ENCODE measurements around the gene GRK4. TPM values are rescaled to one million over a fixed set of nuclear protein-coding genes. Genes with fewer than 3 reads are reported as not detected.

Gene GRK4
- total and polyA plus RNA-seq, 2 of the 8 experiments (the other 6 are each of a cell fraction or from before 2014, with no cell fraction given), result 0.77 to 1.8 TPM

GRCh38 chr4:3069661-3070199, 106.4 kb downstream of the GRK4 start:
- no peaks in the 10 kb centered on the region for H3K36me3 ChIP-seq (ENCODE audit: control insufficient read depth in 2 of 4, insufficient read depth in 4 of 4, low read length in 3 of 4)
- no peak overlapping the region for H3K56ac ChIP-seq (replicated peaks; ENCODE audit: insufficient read length, low read depth, low read length)
- H4K20me1 ChIP-seq (replicated peaks in 1 of 2; ENCODE audit: control insufficient read depth in 1 of 2, insufficient read depth in 2 of 2, low read length in 2 of 2), result no peaks in the 10 kb centered on the region
- no peak overlapping the region for H3K4me2 ChIP-seq (ENCODE audit: insufficient read depth in 1 of 2, low read depth in 2 of 2, low read length in 2 of 2)
- H2AK5ac ChIP-seq (ENCODE audit: low read depth, low read length), result no peak overlapping the region
- H2AFZ ChIP-seq (ENCODE audit: low read length), result no peak overlapping the region
- H2BK20ac ChIP-seq (ENCODE audit: low read length), result no peak overlapping the region
- H3K9ac ChIP-seq (replicated peaks in 1 of 4; ENCODE audit: extremely low read depth in 1 of 4, low read depth in 3 of 4, low read length in 3 of 4), result no peak overlapping the region
- H3K14ac ChIP-seq (ENCODE audit: insufficient read length), result no peak overlapping the region
- no peak overlapping the region for H2BK5ac ChIP-seq (ENCODE audit: low read depth, low read length)
- no peak for TF ChIP-seq BACH1 (IDR thresholded peaks at IDR 0.05; ENCODE audit: low read length)
- 89% methylated on average over 16 of the region's 16 CpGs; no CpG with 5 or more reads in 1 of the 2 experiments for WGBS, 2 experiments (ENCODE audit: extremely low coverage in 1 of 2, insufficient coverage in 1 of 2, insufficient read length in 1 of 2, insufficient replicate concordance in 2 of 2, low coverage in 1 of 2, low lambda C conversion rate in 2 of 2, missing lambda C conversion rate in 1 of 2)
- no peaks in the 10 kb centered on the region for H3K79me2 ChIP-seq (ENCODE audit: control insufficient read depth in 1 of 2, insufficient read depth in 2 of 2, low read length in 2 of 2)
- no peak overlapping the region for H3K27ac ChIP-seq (ENCODE audit: low read depth, low read length)
- H4K91ac ChIP-seq (replicated peaks; ENCODE audit: insufficient read length, low read length), result no peak overlapping the region
- H3K4me1 ChIP-seq (replicated peaks in 1 of 4; ENCODE audit: control insufficient read depth in 3 of 4, insufficient read depth in 4 of 4, low read length in 3 of 4), result peaks cover 0 to 4% (median 0%) of the 10 kb centered on the region in 4 experiments; a peak in 1 of 7 replicates
- no peak overlapping the region for H3K4me3 ChIP-seq (ENCODE audit: extremely low read depth in 1 of 4, insufficient read depth in 2 of 4, low read depth in 3 of 4, low read length in 4 of 4)
- H2BK120ac ChIP-seq (replicated peaks; ENCODE audit: low read depth, low read length), result no peak overlapping the region
- peaks cover 4% of the 10 kb centered on the region; the same call in 1 of the 2 replicates for H3K23me2 ChIP-seq (ENCODE audit: low read depth, low read length)
- no peaks in the 10 kb centered on the region for H3K27me3 ChIP-seq (replicated peaks in 1 of 4; ENCODE audit: control insufficient read depth in 3 of 4, extremely low read depth in 1 of 4, insufficient read depth in 3 of 4, low read length in 3 of 4)
- DNase-seq (ENCODE audit: low read depth in 1 of 2, low spot score in 2 of 2), result no peak
- no peak overlapping the region for H4K8ac ChIP-seq (ENCODE audit: extremely low read depth, insufficient read depth, low read length)
- H3K79me1 ChIP-seq (ENCODE audit: low read depth, low read length), result no peaks in the 10 kb centered on the region
- H2BK12ac ChIP-seq (ENCODE audit: low read depth, low read length), result no peak overlapping the region
- no peak overlapping the region for H3K23ac ChIP-seq (ENCODE audit: insufficient read length)
- H3K9me3 ChIP-seq (ENCODE audit: insufficient read depth in 2 of 2, low read depth in 1 of 2, low read length in 1 of 2), result no peaks in the 10 kb centered on the region
- POLR2A ChIA-PET (ENCODE audit: partially characterized antibody), result interaction anchor here (1.3 kb wide), 1 partner anchor 12 kb away, joined by 3 read pairs; no protein-coding TSS in a partner anchor
- no peak overlapping the region for H3K4ac ChIP-seq (replicated peaks; ENCODE audit: insufficient read length, low read depth, low read length)
- CTCF ChIA-PET (ENCODE audit: partially characterized antibody), result interaction anchor here (0.8 to 1.3 kb wide), 2 partner anchors 9 to 38 kb away, joined by 3 read pairs; no protein-coding TSS in a partner anchor
- no peak for FAIRE-seq
- H2BK15ac ChIP-seq (ENCODE audit: low read length), result no peak overlapping the region
- H4K5ac ChIP-seq (ENCODE audit: insufficient read length, low read depth, low read length), result no peak overlapping the region
- H3K18ac ChIP-seq (ENCODE audit: extremely low read depth, low read length), result no peak overlapping the region
